SK-N-MC (cell line): ENCODE results near the gene GJA9.

Experiments used
- EZH2 ChIP-seq: fragments of 200-600 bp; sonication (generic); IDR thresholded peaks from one replicate; pipeline ENCODE4 v1.6.1; 2017; ENCODE audit warnings: antibody characterized with exemption
- POLR2AphosphoS5 ChIP-seq: IDR thresholded peaks from 2 replicates; pipeline ENCODE4 v1.6.1; 2012; ENCODE audit warnings: mild to moderate bottlenecking, low read depth, low read length, borderline replicate concordance

- TF ChIP-seq EZH2 (no peak), POLR2AphosphoS5 (no peak)
These were observed 33.3 kb downstream of the GJA9 start for GRCh38 chr1:38848071-38848470.
